HG03520 (cell line): Measurements from ENCODE around the gene CAMK1D.
"Not testable (repeated sequence)": the region's sequence is repeated elsewhere in the genome, so short reads cannot be mapped to it uniquely, and the experiment has no call there.

Source experiments
- ATAC-seq: cut with Tn5 transposase; IDR thresholded peaks from one replicate; pipeline ENCODE4 v1.9.1; 2021; ENCODE audit warnings: mild to moderate bottlenecking, moderate library complexity; ENCODE audit not compliant: unreplicated experiment

CAMK1D gene

GRCh38 chr10:12423896-12424295 lies 74.5 kb downstream of the CAMK1D start:
- no peak for ATAC-seq

DNA sequence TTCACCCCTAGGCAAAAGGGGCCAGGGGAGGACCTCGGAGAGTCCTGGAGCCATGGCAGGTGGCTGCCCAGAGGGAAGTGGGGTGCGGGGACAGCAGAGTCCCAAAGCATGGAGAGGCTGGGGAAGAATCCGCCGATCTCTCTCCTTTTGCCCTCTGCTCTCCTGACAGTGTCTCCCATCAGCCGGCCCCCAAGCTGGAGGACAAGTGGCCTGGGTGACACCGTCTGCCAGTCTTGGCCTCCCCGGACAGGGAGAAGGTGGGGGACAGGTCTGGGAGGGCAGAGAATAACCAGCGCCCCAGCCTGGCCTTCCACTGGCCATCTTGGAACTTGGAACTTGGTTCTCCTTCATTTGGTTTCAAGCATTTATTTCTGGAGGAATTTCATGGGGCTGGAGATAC lies 77.9 kb downstream of the CAMK1D start:
- ATAC-seq, result no peak

- no peak for ATAC-seq
Measured at GRCh38 chr10:12428447-12429135, 79.2 kb downstream of the CAMK1D start.

DNA sequence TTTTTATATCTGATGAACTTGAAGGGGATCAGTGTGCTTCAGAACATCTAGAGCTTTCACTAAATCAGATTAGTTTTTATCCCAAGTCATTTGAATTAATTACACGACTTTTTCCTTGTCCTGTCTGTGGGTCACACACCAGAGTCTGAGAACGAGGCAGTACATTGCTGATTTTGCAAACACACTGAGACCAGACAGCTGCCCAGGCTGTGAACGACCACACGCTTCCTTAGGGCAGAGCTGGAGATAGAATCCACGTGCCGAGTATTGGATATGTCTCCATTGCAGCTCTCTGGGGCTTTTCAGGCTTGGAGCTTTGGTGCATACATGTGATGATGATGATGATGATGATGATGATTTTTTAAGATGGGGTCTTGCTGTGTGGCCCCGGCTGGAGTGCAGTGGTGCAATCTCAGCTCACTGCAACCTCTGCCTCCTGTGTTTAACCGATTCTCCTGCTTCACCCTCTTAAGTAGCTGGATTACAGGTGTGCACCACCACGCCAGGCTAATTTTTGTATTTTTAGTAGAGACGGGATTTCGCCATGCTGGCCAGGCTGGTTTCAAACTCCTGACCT lies 81.1 kb downstream of the CAMK1D start:
- ATAC-seq, result no peak

- ATAC-seq, result no peak
Measured at GRCh38 chr10:12431151-12432101, 82.1 kb downstream of the CAMK1D start.

DNA sequence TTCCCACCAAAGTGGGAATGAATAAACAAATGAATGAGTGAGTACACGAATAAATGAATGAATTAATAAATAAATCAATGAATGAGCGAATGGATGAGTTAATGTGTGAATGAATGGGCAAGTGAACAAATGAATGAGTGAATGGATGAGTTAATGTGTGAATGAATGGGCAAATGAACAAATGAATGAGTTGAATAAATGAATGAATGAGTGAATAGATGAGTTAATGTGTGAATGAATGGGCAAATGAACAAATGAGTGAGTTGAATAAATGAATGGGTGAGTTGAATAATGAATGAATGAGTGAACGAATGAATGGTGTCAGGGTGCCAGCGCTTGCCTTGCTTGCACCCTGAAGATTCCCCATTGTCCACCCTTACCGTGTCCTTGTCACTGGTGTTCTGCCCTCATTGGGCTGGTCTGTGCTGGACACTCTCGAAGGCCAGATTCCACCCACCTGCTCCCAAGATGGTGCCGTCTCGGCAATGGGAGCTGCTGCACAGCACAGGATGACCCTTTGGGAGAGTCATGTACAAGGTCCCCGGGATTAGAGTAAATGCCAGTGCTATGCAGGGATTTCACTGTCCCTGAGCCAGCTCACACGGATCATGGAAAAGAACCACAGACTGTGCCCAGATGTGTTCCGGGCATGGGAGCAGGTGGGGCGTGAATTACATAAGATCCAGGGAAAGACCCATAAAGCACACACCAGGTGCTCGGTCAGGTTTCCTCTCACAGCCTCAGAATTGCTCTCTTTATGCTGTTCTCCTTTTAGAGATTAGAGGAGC lies 83.2 kb downstream of the CAMK1D start:
- ATAC-seq, result no peak

DNA sequence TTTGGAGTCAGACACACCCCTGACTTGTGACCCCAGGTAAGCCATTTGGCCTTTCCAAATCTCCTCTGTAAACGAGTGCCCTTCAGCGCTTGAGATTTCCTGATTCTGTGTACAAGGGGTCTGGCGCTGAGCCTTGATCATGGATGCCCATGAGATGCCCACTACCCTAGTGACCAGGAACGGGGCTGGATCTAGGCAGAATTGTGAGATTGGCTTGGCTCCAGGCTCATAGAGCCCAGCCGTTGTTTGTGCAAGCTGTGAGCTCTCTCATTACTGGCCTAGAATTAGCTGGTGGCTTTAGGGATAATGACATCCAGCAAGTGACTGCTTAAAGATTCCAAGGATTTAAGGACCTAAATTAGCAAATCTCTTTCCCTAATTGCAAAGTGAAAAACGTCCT lies 84.9 kb downstream of the CAMK1D start:
- no peak for ATAC-seq

DNA sequence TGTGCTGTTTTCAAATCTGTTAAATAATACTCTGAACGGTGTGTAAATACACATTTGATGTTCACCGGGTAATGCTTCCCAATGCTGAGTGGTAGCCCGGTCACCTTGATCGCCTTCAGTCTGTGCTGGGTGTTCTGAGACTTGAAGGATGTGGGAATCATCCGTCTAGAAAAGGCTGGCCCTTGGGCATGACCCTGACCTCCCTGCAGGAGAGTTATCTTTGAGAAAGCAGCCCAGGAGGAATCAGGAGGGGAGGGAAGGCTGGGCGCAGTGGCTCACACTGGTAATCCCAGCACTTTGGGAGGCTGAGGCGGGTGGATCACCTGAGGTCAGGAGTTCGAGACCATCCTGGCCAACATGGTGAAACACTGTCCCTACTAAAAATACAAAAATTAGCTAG lies 85.3 kb downstream of the CAMK1D start:
- not testable (repeated sequence) for ATAC-seq

- no peak for ATAC-seq
Measured at GRCh38 chr10:12435348-12435747, 86.0 kb downstream of the CAMK1D start.

GRCh38 chr10:12438919-12439692 lies 89.8 kb downstream of the CAMK1D start:
- ATAC-seq, result no peak

GRCh38 chr10:12439767-12440166 lies 90.4 kb downstream of the CAMK1D start:
- ATAC-seq, result not testable (repeated sequence)

- no peak for ATAC-seq
Measured at GRCh38 chr10:12443026-12443425, 93.7 kb downstream of the CAMK1D start.

DNA sequence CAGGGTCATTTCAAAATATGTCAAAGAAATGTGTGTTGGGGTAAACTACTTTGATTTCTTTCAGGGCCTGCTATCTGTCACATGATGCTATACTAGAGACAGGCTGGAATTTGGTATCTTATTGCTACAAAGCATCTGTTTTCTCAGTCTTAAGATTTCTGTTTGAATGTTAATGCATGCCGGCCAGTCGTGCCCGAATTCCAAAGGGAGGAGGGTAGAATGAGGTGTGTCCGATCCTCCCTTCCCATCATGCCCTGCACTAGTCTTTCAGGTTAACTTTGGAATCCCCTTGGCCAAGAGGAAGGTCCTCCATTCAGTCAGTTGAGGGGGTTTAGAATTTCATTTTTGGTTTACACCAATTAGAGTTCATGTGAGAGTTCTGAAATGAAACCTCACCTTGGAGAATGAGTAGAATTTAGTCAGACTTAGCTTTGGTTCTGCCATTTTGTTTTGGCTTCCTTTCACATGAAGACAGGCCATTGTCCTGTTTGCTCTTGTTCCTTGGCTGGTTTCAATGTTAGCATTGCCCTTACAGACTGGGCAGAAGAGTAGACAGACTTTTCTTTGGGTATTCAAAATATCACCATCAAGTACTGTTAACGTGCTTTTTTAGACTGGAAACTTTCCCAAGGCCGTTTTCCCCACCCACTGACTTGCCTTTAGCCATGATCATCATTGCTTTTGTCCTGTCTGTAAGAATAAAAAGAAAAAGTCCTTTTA lies 95.8 kb downstream of the CAMK1D start:
- no peak for ATAC-seq

DNA sequence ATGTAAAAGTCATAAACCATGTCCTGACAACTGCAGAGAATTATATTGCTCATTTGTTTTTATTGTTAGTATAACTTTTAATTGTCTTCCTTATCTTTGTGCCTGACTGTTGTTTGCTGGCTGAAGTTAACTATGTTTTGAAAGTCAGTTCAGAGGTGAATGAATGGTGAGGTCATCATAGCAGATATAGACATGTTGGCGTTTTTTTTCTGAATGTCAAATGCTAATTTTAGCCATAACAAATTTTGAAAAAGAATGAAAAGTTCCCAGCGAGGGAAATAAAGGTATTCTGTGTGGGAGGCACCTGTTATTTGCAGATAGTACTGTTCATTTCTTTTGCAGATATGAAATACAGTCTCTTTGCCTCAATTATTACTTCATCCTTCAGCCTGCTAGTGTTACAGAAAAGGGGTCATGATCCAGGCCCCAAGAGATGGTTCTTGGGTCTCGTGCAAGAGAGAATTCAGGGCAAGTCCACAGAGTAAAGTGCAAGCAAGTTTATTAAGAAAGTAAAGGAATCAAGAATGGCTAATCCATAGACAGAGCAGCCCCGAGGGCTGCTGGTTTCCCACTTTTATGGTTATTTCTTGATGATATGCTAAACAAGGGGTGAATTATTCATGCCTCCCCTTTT lies 96.5 kb downstream of the CAMK1D start:
- no peak for ATAC-seq

DNA sequence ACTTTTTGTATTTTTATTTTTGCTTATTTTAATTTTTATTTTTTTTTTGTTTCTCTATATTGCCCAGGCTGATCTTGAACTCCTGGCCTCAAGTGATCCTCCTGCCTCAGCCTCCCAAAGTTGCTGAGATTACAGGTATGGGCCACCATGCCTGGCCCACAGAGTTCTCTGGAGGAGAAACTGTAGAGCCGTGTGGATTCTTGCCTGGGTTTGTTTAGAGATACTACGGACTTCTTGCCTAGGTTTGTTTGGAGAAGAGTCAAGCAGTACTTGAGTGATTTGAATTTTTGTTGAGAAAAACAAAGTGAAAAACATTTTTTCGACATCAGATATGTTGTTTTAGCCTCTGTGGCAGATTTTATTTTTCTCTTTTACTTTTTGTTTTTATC lies 99.0 kb downstream of the CAMK1D start:
- ATAC-seq, result no peak

DNA sequence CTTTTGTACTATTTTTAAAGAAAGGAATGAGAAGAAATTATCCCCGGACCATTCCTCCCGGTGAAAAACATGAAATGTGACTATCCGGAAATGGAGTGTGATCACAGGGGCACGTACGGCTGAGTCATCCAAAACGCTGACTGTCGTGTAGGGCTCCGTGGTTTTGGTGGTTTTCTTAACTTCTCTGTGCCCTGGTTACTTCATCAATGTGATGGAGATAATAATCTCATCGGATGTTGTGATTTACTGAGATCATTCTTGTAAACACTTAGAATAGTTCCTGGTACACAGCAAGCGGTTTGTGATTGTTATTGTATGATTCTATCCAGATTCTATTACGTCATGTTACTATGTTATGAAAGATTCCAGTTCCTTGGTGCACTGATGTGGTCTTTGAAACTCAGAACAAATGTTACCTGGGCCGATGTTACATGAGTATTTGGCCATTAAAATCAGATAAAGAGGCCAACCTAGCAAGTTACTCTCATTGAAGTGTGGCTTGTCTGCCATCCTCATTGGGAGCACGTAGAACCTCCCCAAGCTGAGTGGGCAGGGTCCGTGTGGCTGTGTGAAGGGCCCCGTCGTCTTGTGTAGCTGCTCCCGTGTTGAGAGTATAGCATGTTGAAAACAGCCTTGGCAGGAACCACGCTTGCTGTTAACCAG lies 99.5 kb downstream of the CAMK1D start:
- ATAC-seq, result peak; percentile 91

DNA sequence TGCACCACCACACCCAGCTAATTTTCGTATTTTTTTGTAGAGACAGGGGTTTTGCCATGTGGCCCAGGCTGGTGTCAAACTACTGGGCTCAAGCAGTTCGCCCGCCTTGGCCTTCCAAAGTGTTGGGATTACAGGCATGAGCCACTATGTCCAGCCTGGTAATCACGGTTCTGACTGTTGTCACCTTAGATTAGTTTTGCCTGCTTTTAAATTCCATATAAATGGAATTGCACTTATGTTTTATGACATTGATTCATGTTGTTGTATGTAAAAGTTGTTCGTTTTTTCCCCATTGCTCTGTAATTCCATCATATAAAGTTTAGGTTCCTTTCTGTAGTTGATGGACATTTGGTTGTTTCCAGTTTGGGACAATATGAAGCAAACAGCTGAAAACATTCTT lies 106.0 kb downstream of the CAMK1D start:
- ATAC-seq, result no peak

GRCh38 chr10:12455766-12456165 lies 106.4 kb downstream of the CAMK1D start:
- no peak for ATAC-seq

DNA sequence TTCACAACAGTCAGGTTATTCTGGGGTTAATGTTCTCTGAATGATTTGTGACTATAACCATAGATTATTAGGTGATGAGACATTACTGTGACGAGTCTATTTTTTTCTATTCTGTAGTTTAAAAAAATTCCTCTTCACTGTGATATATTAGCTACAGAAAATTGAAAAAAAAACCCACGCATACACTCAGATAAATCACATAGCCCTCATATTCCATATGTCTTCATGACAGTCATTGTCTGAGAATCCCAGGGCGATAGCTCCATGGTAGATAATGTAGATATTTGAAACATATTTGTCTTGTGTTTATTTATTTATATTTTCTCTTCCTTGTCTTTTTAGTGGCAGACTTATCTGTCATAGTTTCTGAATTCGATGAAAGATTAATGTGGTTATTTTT lies 110.0 kb downstream of the CAMK1D start:
- ATAC-seq, result no peak
